B cell (primary cell): ENCODE data around the gene HS3ST5. TPM values are rescaled to one million over a fixed set of nuclear protein-coding genes. Genes with fewer than 3 reads are reported as not detected.

Experiments used
- ATAC-seq: fragments of 200-7000 bp; cut with Tn5 transposase; one replicate; pipeline ENCODE4 v1.10.0; 2021; ENCODE audit warnings: low read depth, mild to moderate bottlenecking, moderate number of reproducible peaks, moderate library complexity
- CTCF ChIA-PET: fragments of 350-600 bp; sonication (Branson Sonifier 250); formaldehyde crosslinking; loops from one replicate; lab custom pipeline; 2021; ENCODE audit warnings: antibody characterized with exemption, inconsistent platforms; lab: Charles Lee
- POLR2A ChIA-PET: fragments of 350-600 bp; sonication (Branson Sonifier 250); formaldehyde crosslinking; loops from one replicate; lab custom pipeline; 2021; ENCODE audit warnings: antibody characterized with exemption; lab: Charles Lee
- DNase-seq: peaks from one replicate; pipeline ENCODE4 v3.0.0; 2013
- H2AFZ ChIP-seq: 2 replicates; pipeline ENCODE4 v1.6.1; 2012; ENCODE audit warnings: mild to moderate bottlenecking, low read depth, low read length; ENCODE audit not compliant: insufficient read depth, poor library complexity, severe bottlenecking
- H3K27ac ChIP-seq, 2 donors: 1 replicate in 1 of 2; 2 replicates in 1 of 2; pipeline ENCODE4 v1.5.1; 2012 to 2013; ENCODE audit warnings: low read length in 2 of 2, mild to moderate bottlenecking in 2 of 2, moderate library complexity in 1 of 2
- H3K27me3 ChIP-seq, 4 experiments: fragments of 200-600 bp in 1 of 4; sonication (generic) in 1 of 4; replicated peaks in 1 of 4; 1 replicate in 2 of 4; 2 replicates in 2 of 4; pipeline versions ENCODE4 v1.6.1 to v1.7.0; 2013 to 2016; ENCODE audit warnings: low read length in 3 of 4, mild to moderate bottlenecking in 2 of 4, mixed read lengths in 1 of 4, moderate library complexity in 1 of 4; ENCODE audit not compliant: insufficient read depth in 4 of 4, control insufficient read depth in 3 of 4; ENCODE audit errors: control extremely low read depth in 1 of 4
- H3K36me3 ChIP-seq, 2 experiments: replicated peaks in 1 of 2; 1 replicate in 1 of 2; 2 replicates in 1 of 2; pipeline versions ENCODE4 v1.6.1 to v1.7.1; 2013; ENCODE audit warnings: low read length in 1 of 2; ENCODE audit not compliant: insufficient read depth in 2 of 2, control insufficient read depth in 1 of 2; ENCODE audit errors: control extremely low read depth in 1 of 2, extremely low read depth in 1 of 2
- H3K4me1 ChIP-seq, 2 donors: fragments of 200-600 bp in 1 of 2; sonication (generic) in 1 of 2; 1 replicate in 1 of 2; 2 replicates in 1 of 2; pipeline versions ENCODE4 v1.5.1 to v1.6.1; 2013 to 2017; ENCODE audit warnings: low read length in 2 of 2; ENCODE audit not compliant: control insufficient read depth in 2 of 2, insufficient read depth in 2 of 2
- H3K4me2 ChIP-seq: replicated peaks from 2 replicates; pipeline ENCODE3; 2012; ENCODE audit warnings: mild to moderate bottlenecking, low read depth, low read length; ENCODE audit not compliant: poor library complexity, severe bottlenecking
- H3K4me3 ChIP-seq, 5 experiments: fragments of 200-600 bp in 1 of 5; sonication (generic) in 1 of 5; 1 replicate in 3 of 5; 2 replicates in 2 of 5; pipeline versions ENCODE4 v1.5.1 to v1.7.0; 2011 to 2016; ENCODE audit warnings: low read length in 4 of 5, mild to moderate bottlenecking in 4 of 5, low read depth in 2 of 5, control low read depth in 1 of 5, moderate library complexity in 1 of 5; ENCODE audit not compliant: insufficient read depth in 1 of 5; ENCODE audit errors: control extremely low read depth in 1 of 5, extremely low read depth in 1 of 5
- H3K79me2 ChIP-seq: fragments of 200-600 bp; sonication (generic); one replicate; pipeline ENCODE4 v1.6.0; 2016; ENCODE audit warnings: low read length; ENCODE audit not compliant: control insufficient read depth, insufficient read depth
- H3K9ac ChIP-seq: fragments of 200-600 bp; sonication (generic); 2 replicates; pipeline ENCODE4 v1.6.1; 2017; ENCODE audit warnings: mild to moderate bottlenecking, low read length, moderate library complexity
- H3K9me3 ChIP-seq, 3 donors: one replicate each; pipeline versions ENCODE4 v1.6.1 to v1.7.1; 2013; ENCODE audit warnings: low read length in 2 of 3; ENCODE audit not compliant: control insufficient read depth in 2 of 3, insufficient read depth in 1 of 3; ENCODE audit errors: control extremely low read depth in 1 of 3
- H4K20me1 ChIP-seq: 2 replicates; pipeline ENCODE4 v1.6.0; 2012; ENCODE audit warnings: mild to moderate bottlenecking, low read length; ENCODE audit not compliant: insufficient read depth, control insufficient read depth, poor library complexity, severe bottlenecking
- H3K27ac Mint-ChIP-seq: one replicate; pipeline ENCODE4 v1.8.0; 2021; ENCODE audit warnings: mixed read lengths
- H3K27me3 Mint-ChIP-seq: one replicate; pipeline ENCODE4 v1.8.0; 2021; ENCODE audit warnings: mixed read lengths
- H3K4me1 Mint-ChIP-seq: one replicate; pipeline ENCODE4 v1.8.0; 2021; ENCODE audit warnings: mixed read lengths
- H3K4me3 Mint-ChIP-seq: one replicate; pipeline ENCODE4 v1.8.0; 2021; ENCODE audit warnings: mixed read lengths
- H3K9me3 Mint-ChIP-seq: one replicate; pipeline ENCODE4 v1.8.0; 2022; ENCODE audit warnings: mixed read lengths; ENCODE audit not compliant: insufficient read depth
- EZH2 ChIP-seq: IDR thresholded peaks from 2 replicates; pipeline ENCODE4 v1.6.1; 2012; ENCODE audit warnings: borderline replicate concordance, low read depth, mild to moderate bottlenecking, moderate library complexity, low read length; ENCODE audit not compliant: insufficient read depth, poor library complexity, severe bottlenecking
- WGBS: methylation state at CpG from one replicate; pipeline ENCODE4 v1.1.5; 2013; ENCODE audit warnings: missing lambda C conversion rate; ENCODE audit not compliant: insufficient coverage; 5-methylcytosine and 5-hydroxymethylcytosine counted together
- intact Hi-C: fragments of 100-400 bp; cut with micrococcal nuclease; formaldehyde crosslinking; loops from one replicate; pipeline ENCODE4 v1.10.0; 2022
- polyA plus RNA-seq: library from polyadenylated mRNA; depleted of rRNA; stranded (reverse); fragments of >200 nt; gene quantifications from 2 replicates; pipeline ENCODE4 v1.2.3, GENCODE V29; 2012
- total RNA-seq, 2 donors: library from RNA; stranded (reverse); fragments of 120-200 nt in 1 of 2; gene quantifications; 1 replicate in 1 of 2; 2 replicates in 1 of 2; pipeline versions ENCODE4 v1.2.3 to v1.2.4, GENCODE V29; 2013 to 2022
- TF ChIP-seq, protein P1 (sequence below): fragments of 200-600 bp; IDR thresholded peaks from one replicate; pipeline ENCODE4 v1.8.0; 2022; ENCODE audit warnings: antibody characterized with exemption, mild to moderate bottlenecking

HS3ST5 gene
- total and polyA plus RNA-seq, 2 donors (not counting 1 experiment from before 2014, with no cell fraction given): not detected

DNA sequence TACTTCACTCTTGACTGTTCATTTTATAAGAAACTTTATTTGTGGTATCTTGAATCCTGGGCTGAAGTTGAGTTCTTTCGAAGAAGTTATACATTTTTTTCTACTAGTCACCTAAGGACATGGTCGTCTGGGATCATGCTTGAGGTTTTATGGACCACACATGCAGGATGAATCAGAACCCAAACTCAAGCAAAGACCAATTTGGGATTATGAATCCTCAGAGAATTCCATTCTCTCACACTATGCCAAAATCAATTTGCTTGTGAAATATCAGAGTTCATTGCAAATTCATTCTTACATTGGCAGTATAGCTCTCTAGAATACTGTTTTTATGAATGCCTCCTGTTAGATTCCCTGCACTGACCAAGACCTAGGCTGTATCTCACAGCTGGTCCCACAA lies 257.6 kb downstream of the HS3ST5 start:
- peaks cover 0 to 4% (median 1%) of the 10 kb centered on the region in 4 experiments for H3K27me3 ChIP-seq
- no peaks in the 10 kb centered on the region for H3K36me3 ChIP-seq
- no peak overlapping the region for H2AFZ ChIP-seq
- Mint-ChIP-seq H3K9me3 (no peaks in the 10 kb centered on the region), H3K27ac (no peak overlapping the region), H3K4me3 (no peak overlapping the region), H3K4me1 (no peaks in the 10 kb centered on the region), H3K27me3 (peaks cover 14% of the 10 kb centered on the region)
- DNase-seq (no peak), ATAC-seq (no peak)
- H3K79me2 ChIP-seq: no peaks in the 10 kb centered on the region
- H3K4me1 ChIP-seq: no peaks in the 10 kb centered on the region
- 100% methylated on average over 1 of the region's 2 CpGs for WGBS
- POLR2A ChIA-PET: no interaction called here
- H3K9ac ChIP-seq: no peak overlapping the region
- H3K4me3 ChIP-seq: no peak overlapping the region
- CTCF ChIA-PET: no interaction called here
- H4K20me1 ChIP-seq: no peaks in the 10 kb centered on the region
- TF ChIP-seq, protein P1, sequence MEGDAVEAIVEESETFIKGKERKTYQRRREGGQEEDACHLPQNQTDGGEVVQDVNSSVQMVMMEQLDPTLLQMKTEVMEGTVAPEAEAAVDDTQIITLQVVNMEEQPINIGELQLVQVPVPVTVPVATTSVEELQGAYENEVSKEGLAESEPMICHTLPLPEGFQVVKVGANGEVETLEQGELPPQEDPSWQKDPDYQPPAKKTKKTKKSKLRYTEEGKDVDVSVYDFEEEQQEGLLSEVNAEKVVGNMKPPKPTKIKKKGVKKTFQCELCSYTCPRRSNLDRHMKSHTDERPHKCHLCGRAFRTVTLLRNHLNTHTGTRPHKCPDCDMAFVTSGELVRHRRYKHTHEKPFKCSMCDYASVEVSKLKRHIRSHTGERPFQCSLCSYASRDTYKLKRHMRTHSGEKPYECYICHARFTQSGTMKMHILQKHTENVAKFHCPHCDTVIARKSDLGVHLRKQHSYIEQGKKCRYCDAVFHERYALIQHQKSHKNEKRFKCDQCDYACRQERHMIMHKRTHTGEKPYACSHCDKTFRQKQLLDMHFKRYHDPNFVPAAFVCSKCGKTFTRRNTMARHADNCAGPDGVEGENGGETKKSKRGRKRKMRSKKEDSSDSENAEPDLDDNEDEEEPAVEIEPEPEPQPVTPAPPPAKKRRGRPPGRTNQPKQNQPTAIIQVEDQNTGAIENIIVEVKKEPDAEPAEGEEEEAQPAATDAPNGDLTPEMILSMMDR: no peak
- no peak for TF ChIP-seq EZH2
- H3K4me2 ChIP-seq: no peak overlapping the region
- no peaks in the 10 kb centered on the region for H3K9me3 ChIP-seq
- intact Hi-C loops: no loop called here
- no peak overlapping the region for H3K27ac ChIP-seq

DNA sequence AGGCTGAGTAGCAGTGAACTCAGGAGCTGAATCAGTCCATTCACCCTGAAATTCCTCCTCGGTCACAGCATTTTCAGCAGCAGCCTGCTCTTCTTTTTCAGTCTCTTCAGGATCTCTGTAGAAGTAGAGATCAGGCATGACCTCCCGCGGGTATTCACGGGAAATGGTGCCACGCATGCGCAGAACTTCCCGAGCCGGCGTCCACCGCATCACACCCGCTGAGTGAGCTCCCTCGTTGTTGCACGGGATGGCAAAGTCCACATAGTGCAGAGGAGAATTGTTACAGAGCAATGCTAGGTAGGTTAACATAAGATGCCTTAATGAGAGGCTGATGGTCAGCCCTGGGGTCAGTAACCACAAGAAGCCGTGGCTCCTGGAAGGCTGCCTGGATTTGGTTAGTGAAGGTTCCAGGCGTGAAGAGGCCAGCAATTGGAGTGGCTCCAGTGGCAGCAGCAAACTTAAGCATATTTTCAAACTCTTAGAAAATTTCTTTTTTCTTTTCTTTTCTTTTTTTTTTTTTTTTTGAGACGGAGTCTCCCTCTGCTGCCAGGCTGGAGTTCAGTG lies 258.4 kb downstream of the HS3ST5 start:
- no peaks in the 10 kb centered on the region for H3K4me1 ChIP-seq
- no peak overlapping the region for H2AFZ ChIP-seq
- Mint-ChIP-seq H3K9me3 (no peaks in the 10 kb centered on the region), H3K4me3 (no peak overlapping the region), H3K27ac (no peak overlapping the region), H3K4me1 (no peaks in the 10 kb centered on the region), H3K27me3 (peaks cover 14% of the 10 kb centered on the region)
- H3K9me3 ChIP-seq: no peaks in the 10 kb centered on the region
- H3K9ac ChIP-seq: no peak overlapping the region
- WGBS: 96% methylated on average over 14 of the region's 16 CpGs
- no peaks in the 10 kb centered on the region for H3K36me3 ChIP-seq
- H3K4me2 ChIP-seq: no peak overlapping the region
- H4K20me1 ChIP-seq: no peaks in the 10 kb centered on the region
- peaks cover 0 to 4% (median 1%) of the 10 kb centered on the region in 4 experiments for H3K27me3 ChIP-seq
- ATAC-seq (no peak), DNase-seq (no peak)
- H3K79me2 ChIP-seq: no peaks in the 10 kb centered on the region
- no peak overlapping the region for H3K4me3 ChIP-seq
- CTCF ChIA-PET: no interaction called here
- POLR2A ChIA-PET: no interaction called here
- intact Hi-C loops: no loop called here
- TF ChIP-seq, protein P1: no peak
- TF ChIP-seq EZH2: no peak
- H3K27ac ChIP-seq: no peak overlapping the region
